GM13977 (cell line): ENCODE results near the gene POT1.

Experiments
- DNase-seq: peaks from one replicate; pipeline ENCODE4 v3.0.0; 2012; ENCODE audit warnings: low spot score
- in situ Hi-C: fragments of 300-500 bp; cut with MboI; formaldehyde crosslinking; loops from one replicate; pipeline ENCODE4 v1.12.0; 2022; ENCODE audit warnings: low sequenced_read_pairs, low pct_unique_long_range_greater_than_20kb, mixed read lengths, inconsistent platforms; ENCODE audit not compliant: unreplicated experiment
- TF ChIP-seq, protein P1 (sequence below): IDR thresholded peaks from 2 replicates; pipeline ENCODE4 v1.5.1; 2012; ENCODE audit warnings: mild to moderate bottlenecking, control low read depth; ENCODE audit not compliant: insufficient read depth; ENCODE audit errors: extremely low read depth, missing control alignments

Gene POT1

DNA sequence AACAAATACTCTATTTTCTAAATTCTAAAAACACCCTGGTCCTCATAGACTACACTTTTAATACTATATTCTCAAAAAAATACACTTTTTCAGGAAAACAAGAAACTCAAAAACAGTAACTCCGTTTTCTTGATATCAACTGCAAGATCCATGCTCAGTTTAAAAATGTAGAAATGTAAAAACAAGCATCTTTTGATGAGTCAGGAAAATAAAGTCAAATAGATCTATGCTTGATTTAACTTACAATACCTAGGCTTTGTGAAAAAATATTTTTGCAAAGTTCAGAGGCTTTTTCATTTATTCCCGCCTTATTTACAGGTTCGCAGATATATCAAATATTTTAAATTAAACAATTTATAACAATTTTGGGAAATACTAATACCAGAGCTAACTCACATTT is 33.6 kb downstream of the POT1 start:
- in situ Hi-C loops = no loop called here
- DNase-seq = no peak
- TF ChIP-seq, protein P1, sequence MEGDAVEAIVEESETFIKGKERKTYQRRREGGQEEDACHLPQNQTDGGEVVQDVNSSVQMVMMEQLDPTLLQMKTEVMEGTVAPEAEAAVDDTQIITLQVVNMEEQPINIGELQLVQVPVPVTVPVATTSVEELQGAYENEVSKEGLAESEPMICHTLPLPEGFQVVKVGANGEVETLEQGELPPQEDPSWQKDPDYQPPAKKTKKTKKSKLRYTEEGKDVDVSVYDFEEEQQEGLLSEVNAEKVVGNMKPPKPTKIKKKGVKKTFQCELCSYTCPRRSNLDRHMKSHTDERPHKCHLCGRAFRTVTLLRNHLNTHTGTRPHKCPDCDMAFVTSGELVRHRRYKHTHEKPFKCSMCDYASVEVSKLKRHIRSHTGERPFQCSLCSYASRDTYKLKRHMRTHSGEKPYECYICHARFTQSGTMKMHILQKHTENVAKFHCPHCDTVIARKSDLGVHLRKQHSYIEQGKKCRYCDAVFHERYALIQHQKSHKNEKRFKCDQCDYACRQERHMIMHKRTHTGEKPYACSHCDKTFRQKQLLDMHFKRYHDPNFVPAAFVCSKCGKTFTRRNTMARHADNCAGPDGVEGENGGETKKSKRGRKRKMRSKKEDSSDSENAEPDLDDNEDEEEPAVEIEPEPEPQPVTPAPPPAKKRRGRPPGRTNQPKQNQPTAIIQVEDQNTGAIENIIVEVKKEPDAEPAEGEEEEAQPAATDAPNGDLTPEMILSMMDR = no peak

DNA sequence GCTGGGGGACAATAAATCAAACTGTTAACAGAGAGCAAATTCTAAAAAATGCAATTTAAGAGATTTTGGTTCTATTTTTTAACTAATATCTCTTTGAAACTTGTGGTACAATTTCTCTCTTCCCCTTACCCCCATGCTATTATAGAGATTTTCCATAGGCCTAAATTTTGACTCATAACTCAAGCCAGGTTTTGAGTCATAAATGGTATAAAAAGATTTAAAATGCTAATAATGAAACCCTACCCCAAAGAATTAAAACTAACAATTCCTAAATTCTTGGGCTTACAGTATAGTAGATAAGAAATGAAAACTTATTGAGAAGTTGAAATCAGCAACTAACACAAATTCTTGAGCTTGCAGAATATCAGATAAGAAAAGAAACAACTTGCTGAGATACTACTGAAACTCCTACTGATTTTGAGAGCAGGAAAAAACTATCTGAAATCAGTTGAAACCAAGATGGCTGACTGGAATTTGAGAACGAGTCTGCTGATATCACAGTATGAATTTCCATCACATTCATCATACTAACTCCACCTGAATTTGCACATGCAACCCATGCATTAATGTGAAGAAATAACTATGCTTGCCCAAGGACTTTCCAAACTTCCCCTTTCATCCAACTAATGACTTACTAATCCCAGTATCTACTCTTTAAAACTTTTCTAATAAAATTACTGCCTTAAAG is 36.3 kb downstream of the POT1 start:
- DNase-seq = no peak
- in situ Hi-C loops = no loop called here
- TF ChIP-seq, protein P1 = no peak

DNA sequence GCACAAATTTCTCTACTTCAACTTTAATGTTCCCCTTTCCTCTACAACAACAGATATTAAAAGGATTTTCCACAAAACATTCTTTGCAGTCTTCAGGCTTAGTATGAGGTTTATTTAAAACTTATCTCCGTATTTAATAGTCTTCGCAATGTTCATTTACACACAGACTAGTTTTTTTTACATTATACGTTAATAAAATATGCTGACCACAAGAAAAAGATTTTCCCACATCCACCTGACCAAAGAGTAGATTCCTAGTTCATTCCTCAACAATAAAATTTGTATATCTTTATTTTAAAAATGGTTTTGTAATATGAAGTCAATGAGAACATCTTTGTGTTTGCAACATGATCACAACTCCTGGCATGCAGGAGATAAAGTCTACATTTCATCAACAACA is 42.4 kb downstream of the POT1 start:
- TF ChIP-seq, protein P1 = no peak
- no peak for DNase-seq
- in situ Hi-C loops = no loop called here

DNA sequence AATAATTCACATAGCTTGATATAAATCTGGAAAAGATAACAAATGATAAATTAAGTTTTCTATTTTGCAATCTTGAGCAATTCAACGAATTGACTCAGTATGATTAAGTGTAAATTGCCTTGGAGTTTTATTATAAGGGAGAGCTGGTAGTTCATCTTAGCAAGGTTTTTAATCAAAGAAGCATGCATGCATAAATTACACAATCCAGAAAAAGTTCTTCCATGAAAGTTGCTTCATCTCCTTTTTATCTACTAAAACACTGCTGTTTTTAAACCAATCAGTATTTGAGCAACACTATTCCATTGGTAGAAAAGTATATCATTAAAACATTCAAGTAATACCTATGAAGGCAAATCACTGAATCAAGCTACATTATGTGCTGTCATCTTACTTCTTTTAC is 47.6 kb downstream of the POT1 start:
- in situ Hi-C loops = no loop called here
- TF ChIP-seq, protein P1 = no peak
- no peak for DNase-seq

DNA sequence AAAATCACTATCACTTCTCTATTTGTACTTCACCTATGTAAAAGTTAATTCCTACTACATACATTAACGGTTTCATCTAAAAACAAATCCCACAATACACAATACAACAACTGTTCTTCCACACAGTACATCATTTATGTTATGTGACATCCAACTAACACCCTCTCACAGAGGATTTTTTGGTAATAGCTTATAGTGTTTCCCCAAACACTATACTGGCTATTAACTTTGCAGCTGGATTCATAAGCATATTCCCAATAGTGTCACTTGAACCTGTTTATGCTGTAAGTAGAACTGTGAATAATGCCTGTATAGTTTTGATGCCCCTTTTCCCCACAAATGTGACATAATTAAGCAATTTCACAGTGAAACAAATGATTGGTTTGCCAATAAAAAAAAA is 49.9 kb downstream of the POT1 start:
- TF ChIP-seq, protein P1 = no peak
- DNase-seq = no peak
- in situ Hi-C loops = no loop called here

DNA sequence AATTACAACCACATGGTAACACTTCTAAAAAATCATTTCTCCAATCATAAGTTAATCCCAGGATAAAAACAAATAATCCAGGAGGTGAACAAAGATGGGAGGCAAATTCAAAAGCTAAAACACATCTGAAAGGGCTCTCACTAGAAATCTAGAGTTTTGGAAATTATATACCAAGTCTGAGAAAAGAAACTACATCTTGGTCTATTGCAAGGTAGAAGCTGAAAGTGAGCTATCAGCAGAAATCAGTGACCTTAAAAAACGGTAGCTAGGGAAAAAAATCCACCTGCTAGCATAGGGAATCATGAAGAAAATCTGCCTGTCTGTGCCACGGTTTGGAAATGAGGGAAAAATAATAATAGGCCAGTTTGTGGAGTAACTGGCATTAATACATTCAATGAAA is 50.5 kb downstream of the POT1 start:
- no peak for DNase-seq
- in situ Hi-C loops = no loop called here
- TF ChIP-seq, protein P1 = no peak
